ENCODE results near the gene C17orf114.

DNA sequence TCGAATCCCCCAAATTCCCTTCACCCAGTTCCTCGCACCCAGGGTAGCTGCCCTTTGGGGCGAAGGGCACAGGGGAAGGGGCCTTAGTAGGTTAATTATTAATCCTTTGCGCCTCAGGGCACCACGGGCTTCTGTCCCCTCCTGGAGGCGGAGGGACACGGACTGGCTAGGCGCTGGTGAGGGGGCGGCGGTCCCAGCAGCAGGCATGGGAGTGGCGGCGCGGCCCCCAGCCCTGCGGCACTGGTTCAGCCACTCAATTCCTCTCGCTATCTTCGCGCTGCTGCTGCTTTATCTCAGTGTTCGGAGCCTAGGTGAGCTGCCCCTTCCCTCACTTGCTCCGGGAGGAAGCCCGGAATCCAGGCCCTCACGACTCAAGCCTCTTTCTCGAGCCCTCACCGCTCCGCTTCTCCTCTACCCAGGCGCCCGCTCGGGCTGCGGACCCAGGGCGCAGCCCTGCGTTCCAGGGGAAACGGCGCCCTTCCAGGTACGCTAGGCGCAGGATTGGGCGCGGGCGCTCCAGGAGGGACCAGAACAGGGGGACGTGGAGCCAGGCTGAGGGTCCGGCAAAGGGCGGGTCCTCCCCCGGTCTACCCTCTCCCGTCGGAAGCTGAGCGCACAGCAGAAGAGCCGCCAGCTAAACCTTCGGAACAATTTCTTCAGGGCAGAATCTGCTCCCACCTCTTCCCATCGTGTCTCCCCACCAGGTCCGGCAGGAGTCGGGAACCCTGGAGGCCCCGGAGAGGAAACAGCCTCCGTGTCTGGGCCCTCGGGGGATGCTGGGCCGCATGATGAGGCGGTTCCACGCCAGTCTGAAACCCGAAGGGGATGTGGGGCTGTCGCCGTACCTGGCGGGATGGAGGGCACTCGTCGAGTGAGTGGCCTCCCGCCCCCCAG is 13.1 kb downstream of the C17orf114 start, which contains the start of gene GLTPD2:
- no peak; the same call in 1 of the 2 replicates for TF ChIP-seq CTCF (conservative IDR thresholded peaks at IDR 0.05)
- no peak for TF ChIP-seq EZH2 (IDR thresholded peaks at IDR 0.05; ENCODE audit: low read depth)

Data from PC-9 (cell line).